SIG-M5 (cell line): ENCODE measurements around the gene MTIF3.
"Not testable (repeated sequence)": the region's sequence is repeated elsewhere in the genome, so short reads cannot be mapped to it uniquely, and the experiment has no call there.

Source experiments
- DNase-seq: peaks from one replicate; lab custom pipeline; 2025; lab: John Stamatoyannopoulos, UW

Gene MTIF3

GRCh38 chr13:27411341-27411740, 39.0 kb downstream of the MTIF3 start:
- DNase-seq = no peak

GRCh38 chr13:27409013-27409412, 41.4 kb downstream of the MTIF3 start:
- DNase-seq = no peak

- no peak for DNase-seq
Observed at GRCh38 chr13:27408074-27408473, 42.3 kb downstream of the MTIF3 start.

GRCh38 chr13:27406178-27406939, 44.0 kb downstream of the MTIF3 start:
- no peak for DNase-seq

- no peak for DNase-seq
Observed at GRCh38 chr13:27405546-27406134, 44.7 kb downstream of the MTIF3 start.

GRCh38 chr13:27404680-27405079, 45.7 kb downstream of the MTIF3 start:
- no peak for DNase-seq

GRCh38 chr13:27403727-27404385, 46.5 kb downstream of the MTIF3 start:
- no peak for DNase-seq

GRCh38 chr13:27403203-27403678, 47.1 kb downstream of the MTIF3 start:
- DNase-seq = no peak

- peak; percentile 27 for DNase-seq
Observed at GRCh38 chr13:27401210-27401609, 49.2 kb downstream of the MTIF3 start.

GRCh38 chr13:27400405-27400804, 50.0 kb downstream of the MTIF3 start:
- DNase-seq = not testable (repeated sequence)

- no peak for DNase-seq
Observed at GRCh38 chr13:27398360-27398759, 52.0 kb downstream of the MTIF3 start.

- DNase-seq = no peak
Observed at GRCh38 chr13:27396252-27396846, 54.0 kb downstream of the MTIF3 start.

- DNase-seq = no peak
Observed at GRCh38 chr13:27395007-27395510, 55.3 kb downstream of the MTIF3 start.

GRCh38 chr13:27393101-27393500, 57.3 kb downstream of the MTIF3 start:
- DNase-seq = no peak

- no peak for DNase-seq
Observed at GRCh38 chr13:27391471-27391870, 58.9 kb downstream of the MTIF3 start.

- no peak for DNase-seq
Observed at GRCh38 chr13:27389891-27390290, 60.5 kb downstream of the MTIF3 start.

- no peak for DNase-seq
Observed at GRCh38 chr13:27388241-27388640, 62.1 kb downstream of the MTIF3 start.
